PC-3 (cell line): ENCODE results near the gene ADIG. TPM values are rescaled to one million over a fixed set of nuclear protein-coding genes. Genes with fewer than 3 reads are reported as not detected.

Experiments
- ATAC-seq: fragments of 200-7000 bp; cut with Tn5 transposase; 2 replicates; pipeline ENCODE4 v1.9.1; 2020; ENCODE audit warnings: mild to moderate bottlenecking, moderate library complexity
- BruUV-seq: library from RNA; stranded (reverse); fragments of 400-500 nt; replicated peaks from 2 replicates; lab custom pipeline; 2021; lab: Mats Ljungman, UMichigan
- CTCF ChIA-PET: fragments of 300-600 bp; sonication (Branson Sonifier 250); formaldehyde crosslinking; loops from one replicate; lab custom pipeline; 2022; ENCODE audit warnings: antibody characterized with exemption; lab: Charles Lee
- POLR2A ChIA-PET: fragments of 300-600 bp; sonication (Branson Sonifier 250); formaldehyde crosslinking; loops from one replicate; lab custom pipeline; 2022; ENCODE audit warnings: antibody characterized with exemption; ENCODE audit not compliant: unreplicated experiment; lab: Charles Lee
- DNase-seq: peaks from one replicate; pipeline ENCODE4 v3.0.0-alpha.2; 2015
- H2AFZ ChIP-seq: fragments of 300-600 bp; sonication (generic); 2 replicates; pipeline ENCODE4 v1.6.0; 2016; ENCODE audit warnings: antibody characterized with exemption, low read length
- H3F3A ChIP-seq: fragments of 300-600 bp; sonication (generic); one replicate; pipeline ENCODE4 v1.6.0; 2017; ENCODE audit warnings: antibody characterized with exemption, low read length, control low read depth, mild to moderate bottlenecking; ENCODE audit not compliant: unreplicated experiment
- H3K27ac ChIP-seq: fragments of 300-600 bp; sonication (generic); 2 replicates; pipeline ENCODE4 v1.5.1; 2016; ENCODE audit warnings: mild to moderate bottlenecking, low read length
- H3K27me3 ChIP-seq: fragments of 300-600 bp; sonication (generic); 2 replicates; pipeline ENCODE4 v1.6.1; 2016; ENCODE audit warnings: low read length, mixed read lengths
- H3K36me3 ChIP-seq: fragments of 300-600 bp; sonication (generic); 2 replicates; pipeline ENCODE4 v1.6.1; 2016; ENCODE audit warnings: low read depth, mixed run types, low read length, mixed read lengths
- H3K4me1 ChIP-seq: fragments of 300-600 bp; sonication (generic); 2 replicates; pipeline ENCODE4 v1.5.1; 2016; ENCODE audit warnings: low read length; ENCODE audit not compliant: insufficient read depth
- H3K4me2 ChIP-seq: fragments of 300-600 bp; sonication (generic); 2 replicates; pipeline ENCODE4 v1.6.0; 2016; ENCODE audit warnings: low read length
- H3K4me3 ChIP-seq: fragments of 300-600 bp; sonication (generic); 2 replicates; pipeline ENCODE4 v1.5.1; 2016; ENCODE audit warnings: mild to moderate bottlenecking, low read length, mixed read lengths
- H3K79me2 ChIP-seq: fragments of 300-600 bp; sonication (generic); 2 replicates; pipeline ENCODE4 v1.6.1; 2017; ENCODE audit warnings: low read length, mixed read lengths
- H3K9ac ChIP-seq: fragments of 300-600 bp; sonication (generic); 2 replicates; pipeline ENCODE4 v1.6.0; 2016; ENCODE audit warnings: mild to moderate bottlenecking, low read length
- H3K9me2 ChIP-seq: fragments of 300-600 bp; sonication (generic); replicated peaks from 2 replicates; pipeline ENCODE4 v1.6.1; 2016; ENCODE audit warnings: mixed run types, low read length, mixed read lengths
- H3K9me3 ChIP-seq: fragments of 300-600 bp; sonication (generic); 2 replicates; pipeline ENCODE4 v1.6.1; 2016; ENCODE audit warnings: low read length, mixed read lengths
- H4K20me1 ChIP-seq: fragments of 300-600 bp; sonication (generic); 2 replicates; pipeline ENCODE4 v1.6.1; 2016; ENCODE audit warnings: low read length, mixed read lengths
- EZH2 ChIP-seq: fragments of 300-600 bp; sonication (generic); IDR thresholded peaks from one replicate; pipeline ENCODE4 v1.6.1; 2017; ENCODE audit warnings: antibody characterized with exemption, mild to moderate bottlenecking, low read length; ENCODE audit not compliant: unreplicated experiment
- EZH2phosphoT487 ChIP-seq: fragments of 300-600 bp; sonication (generic); IDR thresholded peaks from 2 replicates; pipeline ENCODE4 v1.6.1; 2018; ENCODE audit warnings: mild to moderate bottlenecking, antibody characterized with exemption, low read length, borderline replicate concordance
- intact Hi-C: fragments of 100-400 bp; cut with micrococcal nuclease; formaldehyde crosslinking; loops from 2 replicates; pipeline ENCODE4 v1.9.0; 2023
- total RNA-seq: library from RNA; depleted of rRNA; stranded (reverse); fragments of >200 nt; gene quantifications from 2 replicates; pipeline ENCODE4 v1.2.3, GENCODE V29; 2014
- TF ChIP-seq, protein P1 (sequence below): fragments of 300-600 bp; sonication (generic); conservative IDR thresholded peaks from 2 replicates; pipeline ENCODE4 v1.5.1; 2017; ENCODE audit warnings: antibody characterized with exemption, low read depth, mild to moderate bottlenecking, low read length

ADIG gene
- total RNA-seq, 1 experiment from 2014 or later = not detected

DNA sequence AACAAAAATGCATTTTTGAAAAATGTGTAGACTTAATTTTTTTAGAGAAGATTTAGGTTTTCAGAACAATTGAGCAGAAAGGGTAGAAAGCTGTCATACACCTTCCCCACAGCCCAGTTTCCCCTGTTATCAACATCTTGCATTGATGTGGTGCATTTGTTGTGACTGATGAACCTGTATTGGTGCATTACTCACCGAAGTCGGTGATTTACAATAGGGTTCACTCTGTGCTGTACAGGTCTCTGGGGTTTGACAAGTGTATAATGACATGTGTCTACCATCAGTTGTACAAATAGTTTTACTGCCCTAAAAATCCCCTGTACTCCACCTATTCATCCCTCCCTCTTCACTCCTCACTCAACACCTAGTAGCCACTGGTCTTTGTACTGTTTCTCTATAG, 23.8 kb upstream of the ADIG start:
- no peak for TF ChIP-seq EZH2phosphoT487
- TF ChIP-seq, protein P1, sequence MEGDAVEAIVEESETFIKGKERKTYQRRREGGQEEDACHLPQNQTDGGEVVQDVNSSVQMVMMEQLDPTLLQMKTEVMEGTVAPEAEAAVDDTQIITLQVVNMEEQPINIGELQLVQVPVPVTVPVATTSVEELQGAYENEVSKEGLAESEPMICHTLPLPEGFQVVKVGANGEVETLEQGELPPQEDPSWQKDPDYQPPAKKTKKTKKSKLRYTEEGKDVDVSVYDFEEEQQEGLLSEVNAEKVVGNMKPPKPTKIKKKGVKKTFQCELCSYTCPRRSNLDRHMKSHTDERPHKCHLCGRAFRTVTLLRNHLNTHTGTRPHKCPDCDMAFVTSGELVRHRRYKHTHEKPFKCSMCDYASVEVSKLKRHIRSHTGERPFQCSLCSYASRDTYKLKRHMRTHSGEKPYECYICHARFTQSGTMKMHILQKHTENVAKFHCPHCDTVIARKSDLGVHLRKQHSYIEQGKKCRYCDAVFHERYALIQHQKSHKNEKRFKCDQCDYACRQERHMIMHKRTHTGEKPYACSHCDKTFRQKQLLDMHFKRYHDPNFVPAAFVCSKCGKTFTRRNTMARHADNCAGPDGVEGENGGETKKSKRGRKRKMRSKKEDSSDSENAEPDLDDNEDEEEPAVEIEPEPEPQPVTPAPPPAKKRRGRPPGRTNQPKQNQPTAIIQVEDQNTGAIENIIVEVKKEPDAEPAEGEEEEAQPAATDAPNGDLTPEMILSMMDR = no peak
- TF ChIP-seq EZH2 = no peak
- CTCF ChIA-PET = no interaction called here
- Histone ChIP-seq H3K79me2 (no peaks in the 10 kb centered on the region), H3K9me2 (no peaks in the 10 kb centered on the region), H2AFZ (no peak overlapping the region), H4K20me1 (no peaks in the 10 kb centered on the region), H3K4me3 (no peak overlapping the region), H3F3A (no peaks in the 10 kb centered on the region), H3K36me3 (peaks cover 47% of the 10 kb centered on the region), H3K27ac (no peak overlapping the region), H3K27me3 (no peaks in the 10 kb centered on the region), H3K4me1 (no peaks in the 10 kb centered on the region), H3K9ac (no peak overlapping the region), H3K9me3 (no peaks in the 10 kb centered on the region), H3K4me2 (no peak overlapping the region)
- DNase-seq (no peak), ATAC-seq (no peak)
- intact Hi-C loops = no loop called here
- POLR2A ChIA-PET = no interaction called here
- no TSS peak for BruUV-seq

- Histone ChIP-seq H3F3A (no peaks in the 10 kb centered on the region), H3K36me3 (peaks cover 37% of the 10 kb centered on the region), H2AFZ (no peak overlapping the region), H3K79me2 (no peaks in the 10 kb centered on the region), H3K4me1 (no peaks in the 10 kb centered on the region), H3K9me3 (no peaks in the 10 kb centered on the region), H3K9me2 (no peaks in the 10 kb centered on the region), H3K4me3 (no peak overlapping the region), H3K27me3 (no peaks in the 10 kb centered on the region), H4K20me1 (no peaks in the 10 kb centered on the region), H3K9ac (no peak overlapping the region), H3K27ac (no peak overlapping the region), H3K4me2 (no peak overlapping the region)
- DNase-seq = no peak
- no peak for ATAC-seq
- CTCF ChIA-PET = no interaction called here
- TF ChIP-seq, protein P1 = no peak
- no peak for TF ChIP-seq EZH2phosphoT487
- TF ChIP-seq EZH2 = no peak
- intact Hi-C loops = no loop called here
- POLR2A ChIA-PET = no interaction called here
- BruUV-seq = no TSS peak
Measured at GRCh38 chr20:38558596-38559360, 22.2 kb upstream of the ADIG start.

DNA sequence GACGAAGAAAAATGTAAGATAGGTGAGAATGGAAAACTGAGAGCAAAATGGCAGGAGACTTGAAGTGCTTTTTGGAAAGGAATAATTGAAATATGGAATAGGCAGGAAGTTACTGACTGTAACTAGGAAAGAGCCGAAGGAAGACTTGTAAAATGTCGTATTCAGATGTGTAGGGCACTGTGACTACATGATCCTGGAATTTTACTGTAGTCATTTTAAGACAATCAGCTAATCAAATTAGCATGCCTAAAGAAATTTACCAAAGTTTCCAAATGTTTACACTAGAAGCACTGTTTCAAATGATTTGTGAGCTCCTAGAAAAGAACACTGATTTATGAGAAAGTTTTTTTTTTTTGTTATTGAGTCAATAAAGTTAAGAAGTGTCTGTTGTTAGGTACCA, 21.2 kb upstream of the ADIG start:
- no peak for ATAC-seq
- ChIA-PET POLR2A (no interaction called here), CTCF (no interaction called here)

More for the DNA sequence above, 21.2 kb upstream of the ADIG start:
- Histone ChIP-seq H3K36me3 (peaks cover 27% of the 10 kb centered on the region), H3K4me2 (no peak overlapping the region), H3K4me1 (no peaks in the 10 kb centered on the region), H3K9me2 (no peaks in the 10 kb centered on the region), H3K9me3 (no peaks in the 10 kb centered on the region), H2AFZ (no peak overlapping the region), H3K27ac (no peak overlapping the region), H3F3A (no peaks in the 10 kb centered on the region), H3K9ac (no peak overlapping the region), H3K4me3 (no peak overlapping the region), H4K20me1 (no peaks in the 10 kb centered on the region), H3K27me3 (no peaks in the 10 kb centered on the region), H3K79me2 (no peaks in the 10 kb centered on the region)
- no peak for DNase-seq
- BruUV-seq = no TSS peak
- no peak for TF ChIP-seq EZH2phosphoT487
- TF ChIP-seq, protein P1 = no peak
- TF ChIP-seq EZH2 = no peak
- intact Hi-C loops = no loop called here
